Inferior parietal cortex (tissue), 1 donor: ENCODE measurements around the gene CIROP.
"Not testable (repeated sequence)": the region's sequence is repeated elsewhere in the genome, so short reads cannot be mapped to it uniquely, and the experiment has no call there.

Source experiments
- DNase-seq: peaks from one replicate; pipeline ENCODE4 v3.0.0-alpha.2; 2016; ENCODE audit errors: extremely low spot score

CIROP gene

DNA sequence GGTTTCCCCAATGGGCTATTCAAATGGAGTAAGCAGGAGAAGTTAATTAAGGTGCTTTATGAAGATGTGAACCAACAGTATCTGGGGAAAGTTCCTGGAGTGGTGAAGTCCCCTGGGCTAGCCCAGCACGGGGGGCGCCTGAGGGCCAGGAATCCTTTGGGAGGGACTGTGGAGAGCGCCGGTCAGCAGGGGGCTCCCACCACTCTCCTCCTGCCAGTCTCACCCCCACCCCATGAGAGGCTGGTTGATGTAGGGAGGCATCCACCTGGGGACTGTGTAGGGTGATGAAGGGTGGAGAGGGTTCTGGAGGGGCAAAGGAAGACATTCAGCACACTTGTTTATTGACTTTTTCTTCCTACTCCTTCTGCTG is 9.9 kb upstream of the CIROP start:
- no peak for DNase-seq

DNA sequence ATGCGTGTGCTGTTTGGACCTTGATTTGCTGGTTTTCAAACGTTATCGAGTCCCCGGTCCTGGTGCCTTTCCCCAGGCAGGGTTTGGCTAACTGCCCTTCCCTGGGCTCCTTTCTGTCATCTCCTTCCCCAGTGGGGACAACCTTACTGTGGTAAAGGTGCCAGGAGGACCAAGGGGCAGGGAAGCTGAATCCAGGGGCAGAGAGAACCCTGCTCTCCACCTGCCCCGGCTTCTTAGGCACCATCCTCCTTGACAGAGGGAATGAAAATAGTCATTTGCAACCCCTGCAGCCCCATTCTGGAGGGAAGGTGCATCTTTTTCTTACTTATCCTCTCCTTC is 9.3 kb upstream of the CIROP start:
- DNase-seq: no peak

DNA sequence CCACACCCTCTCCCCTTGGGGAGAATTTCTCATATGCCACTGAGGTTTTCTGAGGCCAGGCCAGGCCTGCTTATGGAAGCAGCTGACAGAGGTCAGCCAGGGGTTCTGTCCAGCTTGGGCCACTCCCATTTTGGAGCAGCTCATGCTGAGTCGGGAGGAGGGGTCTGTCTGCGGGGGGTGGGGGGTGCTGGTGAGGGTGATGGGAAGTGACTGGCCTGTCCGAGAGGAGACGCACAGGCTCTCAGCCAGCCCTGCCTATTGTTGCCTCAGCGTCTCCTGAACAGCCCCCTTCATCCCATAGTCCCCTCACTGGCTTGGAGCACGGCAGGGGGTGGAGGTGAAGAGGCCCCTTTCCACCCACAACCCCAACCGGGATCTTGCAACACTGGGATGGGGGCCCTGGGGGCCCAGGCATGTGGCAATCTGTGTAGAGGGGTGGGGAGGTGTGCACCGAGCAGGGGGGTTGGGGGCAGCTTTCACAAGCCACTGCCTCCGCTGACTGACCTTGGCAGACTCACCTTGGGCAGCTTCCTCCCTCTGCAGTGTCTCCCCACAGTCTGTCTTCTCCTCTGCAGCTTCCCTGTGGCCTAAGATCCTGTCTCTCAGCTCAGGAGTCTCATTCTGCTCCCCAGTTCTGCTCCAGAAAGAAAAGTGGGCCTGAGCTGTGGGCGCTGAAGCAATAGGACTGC is 8.8 kb upstream of the CIROP start:
- DNase-seq: no peak

DNA sequence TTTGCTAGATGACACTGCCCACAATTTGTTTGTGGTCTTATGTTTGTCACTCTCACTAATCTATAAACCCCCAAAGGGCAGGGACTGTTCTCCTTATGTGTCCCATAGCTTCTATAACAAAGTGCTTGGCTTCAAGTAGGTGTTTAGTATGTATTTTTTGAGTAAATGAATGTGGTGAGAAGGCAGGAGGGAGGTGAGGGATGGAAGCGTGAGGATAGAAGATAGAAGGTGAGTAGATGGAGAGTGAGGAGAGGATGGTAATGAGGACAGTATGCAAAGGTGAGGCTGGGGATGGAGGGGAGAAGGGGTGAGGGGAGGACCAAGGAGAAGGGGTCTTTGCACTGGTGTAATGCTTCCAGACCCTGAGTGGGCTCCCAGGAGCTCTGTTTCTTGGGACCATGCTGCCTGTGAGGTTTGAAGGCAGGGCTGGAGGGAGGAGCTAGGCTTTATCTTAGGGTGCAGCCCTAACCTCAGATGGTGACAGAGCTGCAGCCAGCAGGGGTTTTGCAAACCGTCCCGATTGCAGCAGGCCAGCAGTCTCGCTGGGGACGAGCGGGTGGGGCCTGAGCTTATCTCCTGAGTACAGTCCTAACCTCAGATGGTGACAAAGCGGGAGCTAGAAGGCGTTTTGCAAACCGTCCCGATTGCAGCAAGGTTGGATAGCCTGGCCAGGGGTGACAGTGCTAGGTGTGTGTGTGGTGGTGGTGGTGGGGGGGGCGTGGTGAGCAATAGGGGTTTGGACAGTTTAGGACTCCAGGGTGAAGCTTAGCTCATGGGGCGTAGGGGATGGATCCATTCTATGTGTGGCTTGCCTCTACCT is 7.8 kb upstream of the CIROP start:
- peak; percentile 40 for DNase-seq

DNA sequence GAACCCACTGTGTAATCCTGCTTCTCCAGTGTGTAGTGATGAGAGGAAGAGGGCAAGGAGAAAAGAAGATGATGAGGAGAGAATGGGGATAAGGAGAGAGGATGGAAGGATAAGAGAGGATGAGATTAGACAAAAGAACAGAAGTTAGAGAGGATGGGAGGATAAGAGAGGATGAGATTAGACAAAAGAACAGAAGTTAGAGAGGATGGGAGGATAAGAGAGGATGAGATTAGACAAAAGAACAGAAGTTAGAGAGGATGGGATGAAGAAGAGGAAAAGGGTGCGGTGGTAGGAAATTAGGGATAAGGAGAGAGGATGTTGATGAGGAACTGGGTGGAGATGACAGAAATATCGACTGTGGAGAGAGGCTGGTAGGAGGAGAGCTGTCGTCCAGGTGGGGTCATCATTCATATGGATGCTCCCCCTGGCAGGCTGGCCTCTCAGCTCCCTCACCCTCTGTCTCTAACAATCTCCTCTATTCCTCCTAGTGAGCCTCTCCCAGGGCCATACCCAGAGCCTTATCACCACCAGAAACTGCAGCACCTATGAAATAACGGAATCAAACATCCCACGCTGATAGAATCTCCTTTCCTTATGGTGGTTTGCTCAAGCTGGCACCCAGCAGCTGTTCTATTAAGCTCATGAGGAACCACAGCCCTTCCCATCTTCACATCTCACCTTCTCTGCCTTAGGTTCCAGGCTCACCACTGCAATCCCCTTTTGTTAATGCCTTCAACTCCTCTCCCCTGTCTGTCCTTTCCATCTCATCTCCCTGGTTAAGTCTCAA is 6.0 kb upstream of the CIROP start:
- no peak for DNase-seq

DNA sequence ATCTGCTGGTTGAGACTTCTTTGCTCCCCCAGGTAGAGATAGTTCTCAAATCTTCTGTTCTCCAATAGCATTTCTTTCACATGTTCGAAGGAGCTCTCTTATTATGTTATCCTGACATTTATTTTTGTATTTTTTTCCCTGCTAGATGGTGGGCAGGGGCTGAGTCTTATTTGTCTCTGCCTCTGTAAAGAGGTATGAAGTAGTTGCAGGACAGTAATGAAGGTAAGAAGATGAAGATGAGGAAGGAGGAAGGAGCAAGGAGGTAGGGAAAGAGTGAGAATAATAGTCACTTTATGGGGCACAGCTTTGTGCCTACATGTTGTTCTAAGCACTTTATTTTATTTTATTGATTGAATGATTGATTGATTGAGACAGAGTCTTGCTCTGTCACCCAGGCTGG is 5.0 kb upstream of the CIROP start:
- DNase-seq: no peak

DNA sequence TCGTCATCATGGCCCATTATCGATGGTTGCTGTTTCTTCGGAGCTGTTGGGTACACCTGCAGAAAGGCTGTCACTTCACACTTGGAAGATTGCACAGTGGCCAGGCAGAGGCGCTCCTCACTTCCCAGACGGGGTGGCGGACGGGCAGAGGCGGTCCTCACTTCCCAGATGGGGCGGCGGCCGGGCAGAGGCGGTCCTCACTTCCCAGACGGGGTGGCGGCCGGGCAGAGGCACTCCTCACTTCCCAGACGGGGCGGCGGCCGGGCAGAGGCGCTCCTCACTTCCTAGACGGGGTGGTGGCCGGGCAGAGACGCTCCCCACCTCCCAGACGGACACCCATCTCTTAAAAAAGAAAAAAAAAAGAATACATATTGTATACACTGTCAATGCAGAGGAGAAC is 3.4 kb upstream of the CIROP start:
- DNase-seq: not testable (repeated sequence)

DNA sequence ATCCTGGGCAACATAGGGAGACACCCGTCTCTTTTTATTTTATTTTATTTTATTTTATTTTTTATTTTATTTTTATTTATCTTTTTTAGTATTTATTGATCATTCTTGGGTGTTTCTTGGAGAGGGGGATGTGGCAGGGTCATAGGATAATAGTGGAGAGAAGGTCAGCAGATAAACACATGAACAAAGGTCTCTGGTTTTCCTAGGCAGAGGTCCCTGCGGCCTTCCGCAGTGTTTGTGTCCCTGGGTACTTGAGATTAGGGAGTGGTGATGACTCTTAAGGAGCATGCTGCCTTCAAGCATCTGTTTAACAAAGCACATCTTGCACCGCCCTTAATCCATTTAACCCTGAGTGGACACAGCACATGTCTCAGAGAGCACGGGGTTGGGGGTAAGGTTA is 2.8 kb upstream of the CIROP start:
- not testable (repeated sequence) for DNase-seq

DNA sequence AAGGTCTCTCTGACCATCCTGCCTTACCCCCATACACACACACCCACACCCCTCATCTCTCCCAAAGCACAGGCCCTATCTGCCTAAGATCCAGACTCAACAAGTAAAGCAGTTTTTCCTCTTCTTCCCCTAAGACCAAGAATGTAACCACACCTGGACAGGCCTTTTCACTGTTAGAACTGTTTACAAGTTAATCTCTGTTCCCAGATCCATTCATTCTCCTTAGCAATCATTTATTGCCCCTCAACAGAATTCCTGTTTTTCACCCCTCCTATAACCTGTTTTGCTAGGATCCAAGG is 1.9 kb upstream of the CIROP start:
- DNase-seq: no peak

DNA sequence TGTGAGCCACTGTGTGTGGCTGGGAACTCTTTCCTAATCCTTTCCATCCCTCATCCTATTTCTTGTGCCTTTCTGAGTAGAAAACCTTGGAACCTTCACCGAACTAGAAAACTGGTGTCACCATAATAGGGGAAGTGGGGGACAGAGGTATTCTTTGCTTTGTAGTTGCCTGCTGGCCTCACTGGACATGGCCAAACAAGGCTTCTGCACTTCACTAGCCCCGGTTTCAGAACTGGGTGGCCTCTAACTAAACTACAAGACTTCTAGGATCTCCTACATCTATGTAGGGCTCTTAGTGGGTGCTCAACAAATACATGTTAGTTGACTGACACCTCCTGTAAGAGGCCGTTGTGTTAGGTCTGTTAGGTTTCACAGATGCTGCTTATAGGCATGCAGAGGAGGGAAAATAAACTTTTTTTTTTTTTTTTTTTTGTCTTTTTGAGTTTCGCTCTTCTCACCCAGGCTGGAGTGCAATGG is 597 bp upstream of the CIROP start:
- no peak for DNase-seq

DNA sequence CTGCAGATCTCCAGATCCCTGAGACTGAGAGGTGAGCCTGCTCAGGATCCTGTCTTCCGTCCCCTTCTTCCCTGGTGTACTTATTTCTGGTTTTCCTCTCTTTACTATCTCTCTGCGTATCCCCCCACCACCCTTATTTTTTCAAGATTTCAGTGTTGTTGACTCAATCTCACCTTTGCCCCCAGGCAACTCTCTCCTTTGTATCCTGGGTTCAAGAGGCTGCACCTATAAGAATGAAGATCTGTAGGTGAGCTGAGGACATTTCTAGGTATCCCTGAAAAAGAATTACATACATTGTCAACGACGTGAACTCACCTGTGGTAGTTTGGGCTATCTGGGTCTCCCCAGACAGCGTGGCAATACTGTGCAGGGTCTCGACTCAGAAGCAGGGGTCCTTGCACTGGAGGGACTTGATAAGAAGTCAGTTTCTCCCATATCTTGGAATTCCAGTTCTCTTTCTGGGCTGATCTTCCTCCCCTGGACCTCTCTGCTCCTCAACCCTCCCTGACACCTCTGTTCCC is 659 bp downstream of the CIROP start:
- DNase-seq: no peak

DNA sequence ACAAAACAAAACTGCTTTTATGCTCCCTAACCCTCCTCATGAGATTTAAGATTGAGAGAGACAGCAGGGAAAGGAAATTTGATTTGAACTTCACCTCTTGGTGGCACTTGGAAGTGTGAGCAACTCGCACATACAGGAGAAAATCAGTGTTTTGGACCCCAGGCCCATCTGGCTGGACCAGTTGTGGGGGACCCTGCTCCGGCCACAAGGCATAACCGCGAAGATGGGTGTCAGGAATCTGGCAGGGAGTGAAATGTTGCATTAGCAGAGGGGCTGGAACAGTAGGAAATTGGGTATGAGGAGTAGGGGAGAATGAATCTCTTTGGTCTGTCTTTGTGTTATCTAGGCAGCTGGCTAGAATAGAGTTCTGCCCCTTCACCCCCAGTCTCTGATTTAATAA is 1.2 kb downstream of the CIROP start:
- DNase-seq: no peak

DNA sequence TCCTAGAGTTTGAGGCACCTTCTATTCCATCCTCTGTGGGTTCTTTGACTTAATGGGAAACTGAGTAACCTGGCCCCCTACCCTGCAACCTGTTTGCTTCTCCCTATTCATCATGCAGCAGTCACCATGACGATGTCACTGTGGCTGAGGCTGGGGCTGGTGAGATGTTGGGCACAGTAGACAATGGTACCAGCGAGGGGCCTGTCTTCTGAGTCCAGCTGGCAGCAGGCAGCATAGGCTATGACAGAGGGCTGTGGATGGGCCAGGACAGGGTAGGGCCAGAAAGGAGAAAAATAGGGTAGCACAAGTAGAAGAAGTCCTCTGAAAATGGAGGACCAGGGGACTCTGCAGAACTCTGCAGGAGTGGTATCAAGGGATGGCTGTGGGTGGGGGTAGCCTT is 2.0 kb downstream of the CIROP start:
- DNase-seq: no peak

DNA sequence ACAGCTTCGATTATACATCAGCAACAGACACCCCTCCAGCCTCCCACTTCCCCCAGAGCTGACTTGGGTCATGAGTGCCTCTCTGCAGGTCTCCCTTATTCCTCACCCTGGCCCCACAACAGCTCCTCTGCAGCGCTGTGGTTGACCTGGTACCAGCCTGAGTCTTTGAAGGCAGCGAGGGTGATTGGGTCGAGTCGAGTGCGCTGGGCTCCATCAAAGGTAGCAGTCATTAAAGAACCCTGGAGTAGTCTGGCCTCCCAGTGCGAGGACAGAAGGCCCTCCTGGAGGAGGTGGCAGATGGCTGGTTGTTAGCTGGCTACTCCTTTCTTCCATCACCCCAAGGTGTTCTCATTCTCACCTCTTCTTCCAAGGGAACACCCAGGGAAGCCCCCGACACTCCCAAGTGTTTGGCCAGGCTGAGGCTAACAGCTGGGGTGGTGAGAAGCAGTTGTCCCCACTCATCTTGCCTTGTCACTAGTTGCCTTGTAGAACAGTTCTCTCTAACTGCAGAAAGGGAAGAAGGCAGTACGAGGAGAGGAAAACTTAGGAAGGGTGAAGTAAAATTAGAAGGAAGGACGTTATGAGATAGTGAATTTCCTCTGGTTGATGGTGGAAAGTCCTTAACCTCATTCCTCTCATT is 2.7 kb downstream of the CIROP start:
- no peak for DNase-seq

DNA sequence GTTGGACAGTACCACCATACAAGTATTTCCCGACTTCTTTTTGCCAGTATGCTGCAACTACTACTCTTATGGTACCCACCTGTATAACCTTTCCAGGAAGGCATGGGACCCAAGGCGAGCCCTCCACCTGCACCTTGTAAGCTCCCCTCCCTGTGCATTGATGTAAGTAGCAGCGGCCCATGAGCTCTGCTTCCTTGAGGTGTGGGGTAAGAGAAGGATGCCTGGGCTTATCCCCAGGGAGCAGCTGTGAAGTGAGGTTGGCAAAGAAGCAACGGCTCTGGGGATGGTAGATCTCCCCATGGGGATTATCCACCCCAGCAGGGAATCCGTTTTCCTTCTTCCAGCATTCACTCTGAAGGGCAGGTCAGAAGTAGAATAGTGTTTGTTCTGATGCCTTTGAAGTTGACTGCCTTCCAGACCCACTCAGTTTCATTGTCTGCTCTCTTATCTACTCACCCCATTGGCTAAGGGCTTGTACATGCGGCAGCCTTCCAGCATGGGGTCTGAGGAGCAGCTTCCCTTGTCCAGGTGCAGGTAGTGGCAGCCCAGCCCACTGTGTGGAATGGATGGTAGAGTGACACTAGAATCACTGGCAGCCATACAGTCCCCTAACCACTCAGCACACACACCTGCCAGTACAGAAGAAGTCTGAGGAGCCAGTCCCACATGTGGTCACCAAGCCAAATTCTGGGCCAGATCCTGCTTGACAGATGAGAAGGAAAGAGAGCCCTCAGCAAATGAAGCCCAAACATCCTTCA is 3.4 kb downstream of the CIROP start:
- no peak for DNase-seq

DNA sequence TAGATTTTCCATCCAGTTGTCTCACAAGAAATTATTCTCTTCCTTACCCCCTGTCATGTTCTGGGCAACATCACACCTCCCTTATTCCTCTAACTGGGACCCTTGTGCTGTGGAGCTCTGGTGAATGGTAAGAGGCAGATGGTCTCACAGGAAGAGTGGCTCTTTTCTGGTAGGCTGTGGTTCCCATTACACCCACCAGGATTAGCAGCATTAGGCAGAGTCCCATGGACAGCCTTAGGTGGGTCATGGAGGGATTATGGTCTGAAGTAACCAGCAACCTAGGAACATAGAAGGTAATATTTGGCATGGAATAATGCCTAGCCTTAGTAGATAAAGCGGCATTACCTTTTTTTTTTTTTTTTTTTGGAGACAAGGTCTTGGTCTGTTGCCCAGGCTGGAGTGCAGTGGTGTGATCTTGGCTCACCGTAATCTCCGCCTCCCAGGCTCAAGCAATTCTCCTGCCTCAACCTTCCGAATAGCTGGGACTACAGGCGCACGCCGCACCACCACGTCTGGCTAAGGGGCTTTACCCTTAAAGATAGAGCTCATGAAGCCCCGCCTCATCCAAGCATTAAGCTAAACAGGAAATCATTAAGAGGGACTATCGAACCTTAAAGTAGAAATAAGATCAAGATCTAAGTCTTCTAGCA is 5.5 kb downstream of the CIROP start:
- DNase-seq: no peak

DNA sequence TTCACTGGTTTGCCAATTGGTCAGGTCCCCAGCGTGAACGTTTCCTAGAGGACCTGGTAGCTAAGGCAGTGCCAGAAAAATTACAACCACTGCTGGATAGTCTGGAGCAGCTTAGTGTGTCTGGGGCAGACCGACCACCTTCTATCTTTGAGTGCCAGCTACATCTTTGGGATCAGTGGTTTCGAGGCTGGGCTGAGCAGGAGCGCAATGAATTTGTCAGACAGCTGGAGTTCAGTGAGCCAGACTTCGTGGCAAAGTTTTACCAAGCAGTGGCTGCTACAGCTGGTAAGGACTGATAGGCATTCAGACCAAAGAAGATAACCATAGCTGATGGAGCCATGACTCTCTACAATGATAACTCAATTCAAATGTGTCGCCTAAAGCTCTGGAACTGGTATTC is 7.0 kb downstream of the CIROP start:
- DNase-seq: no peak

DNA sequence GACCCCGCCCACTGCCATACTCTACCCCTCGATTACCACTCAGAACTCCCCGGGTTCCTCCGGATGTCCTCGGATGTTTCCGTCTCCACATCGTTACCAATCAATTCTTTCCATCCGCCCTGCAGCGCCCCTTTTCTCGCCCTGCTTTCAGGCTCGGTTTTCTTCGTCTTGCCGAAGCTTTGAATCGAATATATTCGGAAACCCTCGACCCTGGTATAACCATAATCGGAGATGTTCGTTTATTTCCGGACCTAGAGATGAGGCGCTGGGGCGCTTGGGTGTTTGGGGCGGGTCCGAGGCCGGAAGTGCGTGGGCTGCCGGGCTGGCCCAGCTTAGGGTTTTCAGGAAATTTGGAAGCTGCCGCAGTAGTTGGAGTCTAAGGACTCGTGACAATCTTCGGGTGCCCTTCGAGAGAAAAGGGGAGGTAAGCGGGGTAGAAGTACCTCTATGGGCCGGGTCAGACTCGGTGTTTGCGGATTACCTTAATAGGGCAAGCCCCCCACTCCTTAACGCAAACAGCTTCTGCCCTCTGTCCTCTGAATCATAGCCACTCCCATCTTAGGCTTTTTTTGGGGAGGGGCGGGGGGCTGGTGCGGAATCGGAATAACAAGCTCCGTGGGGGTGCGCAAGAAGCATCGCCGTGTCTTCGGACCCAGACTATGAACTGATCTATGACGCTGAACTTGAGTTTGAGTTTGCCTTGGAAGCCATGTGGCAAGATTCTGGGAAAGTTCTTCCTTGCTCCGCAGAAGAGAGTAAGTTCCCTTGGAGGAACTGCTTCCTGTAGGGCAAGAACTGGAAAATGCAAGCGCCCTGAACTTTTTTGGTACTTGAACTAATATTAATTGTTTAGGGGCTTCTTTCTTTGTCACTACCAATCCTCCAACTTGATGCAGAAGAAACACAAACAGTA is 9.3 kb downstream of the CIROP start, which contains the start of gene C14orf119:
Gene C14orf119 (plus strand): TSS at position 310 of the 913 bp plus-strand sequence. CDS start 2,154 bp downstream, outside the sequence.
- DNase-seq: peak; percentile 100

DNA sequence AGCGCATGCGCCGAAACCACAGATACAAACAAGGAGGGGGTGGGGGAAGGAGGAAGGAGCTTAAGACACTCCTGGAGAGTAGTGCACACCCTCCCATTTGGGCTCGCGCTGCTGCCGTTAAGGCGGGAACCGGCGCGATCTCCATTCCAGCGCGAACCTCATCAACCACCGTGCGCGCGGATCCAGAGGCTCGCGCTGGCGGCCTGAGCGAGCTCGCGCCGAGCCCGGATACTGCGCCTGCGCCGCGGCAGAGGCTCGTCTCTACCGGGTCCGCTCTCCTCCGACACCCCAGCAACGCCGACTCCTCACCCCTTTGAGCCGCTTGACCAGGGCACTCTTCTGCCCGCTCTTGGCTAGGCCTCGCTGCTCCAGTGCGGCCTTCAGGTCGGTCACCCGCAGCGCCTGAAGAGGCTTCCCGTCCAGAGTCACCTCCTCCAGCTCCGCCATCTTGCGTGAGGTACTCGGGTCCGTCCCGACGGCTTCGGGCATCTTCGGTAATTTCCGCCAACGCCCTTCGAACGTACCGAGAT is 10.1 kb downstream of the CIROP start, which contains the start of gene ACIN1:
Gene ACIN1 (minus strand): TSS at position 471 of the 530 bp plus-strand sequence. CDS start 24 bp downstream, at position 447.
- no peak for DNase-seq
